ENCODE data around the gene TXNRD2.

GRCh38 chr22:19919701-19920363, 21.8 kb downstream of the TXNRD2 start:
- TF ChIP-seq CTCF (IDR thresholded peaks at IDR 0.05), result no peak
- TF ChIP-seq EP300 (IDR thresholded peaks at IDR 0.05), result no peak

Measured in tibial nerve (tissue), 4 donors.